Measurements from ENCODE around the gene HMCN1.

The HMCN1 gene

GRCh38 chr1:185734929-185735700 is 924 bp downstream of the HMCN1 start:
- peak overlapping the region; percentile 57 for H3K4me3 ChIP-seq (replicated peaks; ENCODE audit: low read depth, low read length)
- DNase-seq (ENCODE audit: extremely low read depth, low read depth), result no peak
- TF ChIP-seq CTCF (IDR thresholded peaks at IDR 0.05; ENCODE audit: low read depth, low read length, missing control alignments), result no peak

GRCh38 chr1:185735701-185736064 is 1.5 kb downstream of the HMCN1 start:
- no peak for DNase-seq (ENCODE audit: extremely low read depth, low read depth)
- peak overlapping the region; percentile 57 for H3K4me3 ChIP-seq (replicated peaks; ENCODE audit: low read depth, low read length)
- no peak for TF ChIP-seq CTCF (IDR thresholded peaks at IDR 0.05; ENCODE audit: low read depth, low read length, missing control alignments)

- H3K4me3 ChIP-seq (replicated peaks; ENCODE audit: low read depth, low read length), result no peak overlapping the region
- DNase-seq (ENCODE audit: extremely low read depth, low read depth), result no peak
- no peak for TF ChIP-seq CTCF (IDR thresholded peaks at IDR 0.05; ENCODE audit: low read depth, low read length, missing control alignments)
Measured at GRCh38 chr1:185739967-185740366, 5.8 kb downstream of the HMCN1 start.

- DNase-seq (ENCODE audit: extremely low read depth, low read depth), result no peak
- no peak overlapping the region for H3K4me3 ChIP-seq (replicated peaks; ENCODE audit: low read depth, low read length)
- TF ChIP-seq CTCF (IDR thresholded peaks at IDR 0.05; ENCODE audit: low read depth, low read length, missing control alignments), result no peak
Measured at GRCh38 chr1:185741551-185741950, 7.4 kb downstream of the HMCN1 start.

- no peak for DNase-seq (ENCODE audit: extremely low read depth, low read depth)
- no peak for TF ChIP-seq CTCF (IDR thresholded peaks at IDR 0.05; ENCODE audit: low read depth, low read length, missing control alignments)
- no peak overlapping the region for H3K4me3 ChIP-seq (replicated peaks; ENCODE audit: low read depth, low read length)
Measured at GRCh38 chr1:185742403-185742802, 8.2 kb downstream of the HMCN1 start.

GRCh38 chr1:185745165-185745564 is 11.0 kb downstream of the HMCN1 start:
- TF ChIP-seq CTCF (IDR thresholded peaks at IDR 0.05; ENCODE audit: low read depth, low read length, missing control alignments), result no peak

GRCh38 chr1:185759061-185759460 is 24.9 kb downstream of the HMCN1 start:
- TF ChIP-seq CTCF (IDR thresholded peaks at IDR 0.05; ENCODE audit: low read depth, low read length, missing control alignments), result no peak
- no peak overlapping the region for H3K4me3 ChIP-seq (replicated peaks; ENCODE audit: low read depth, low read length)
- DNase-seq (ENCODE audit: extremely low read depth, low read depth), result peak; percentile 55

More at GRCh38 chr1:185745165-185745564, 11.0 kb downstream of the HMCN1 start:
- DNase-seq (ENCODE audit: extremely low read depth, low read depth), result no peak
- H3K4me3 ChIP-seq (replicated peaks; ENCODE audit: low read depth, low read length), result no peak overlapping the region
